Camera-type eye (tissue), 1 donor: ENCODE data around the gene MCTP1. TPM values are rescaled to one million over a fixed set of nuclear protein-coding genes. Genes with fewer than 3 reads are reported as not detected.

Source experiments
- total RNA-seq: library from RNA; depleted of rRNA; stranded (reverse); fragments of >200 nt; gene quantifications from one replicate; pipeline ENCODE4 v1.2.3, GENCODE V29; 2014

The MCTP1 gene
- total RNA-seq = 44.5 TPM

GRCh38 chr5:95284572-95285408 is at the start of gene MCTP1:
MCTP1 (minus strand) TSS chr5:95285094.

Other genes with a start within 250 kb of the MCTP1 start
- gene FAM81B, start 106.3 kb upstream of the MCTP1 start, total RNA-seq = not detected